ENCODE measurements around the gene PPFIA2. TPM values are rescaled to one million over a fixed set of nuclear protein-coding genes. Genes with fewer than 3 reads are reported as not detected.

The PPFIA2 gene
- total RNA-seq, 2 experiments from 2014 or later = not detected

DNA sequence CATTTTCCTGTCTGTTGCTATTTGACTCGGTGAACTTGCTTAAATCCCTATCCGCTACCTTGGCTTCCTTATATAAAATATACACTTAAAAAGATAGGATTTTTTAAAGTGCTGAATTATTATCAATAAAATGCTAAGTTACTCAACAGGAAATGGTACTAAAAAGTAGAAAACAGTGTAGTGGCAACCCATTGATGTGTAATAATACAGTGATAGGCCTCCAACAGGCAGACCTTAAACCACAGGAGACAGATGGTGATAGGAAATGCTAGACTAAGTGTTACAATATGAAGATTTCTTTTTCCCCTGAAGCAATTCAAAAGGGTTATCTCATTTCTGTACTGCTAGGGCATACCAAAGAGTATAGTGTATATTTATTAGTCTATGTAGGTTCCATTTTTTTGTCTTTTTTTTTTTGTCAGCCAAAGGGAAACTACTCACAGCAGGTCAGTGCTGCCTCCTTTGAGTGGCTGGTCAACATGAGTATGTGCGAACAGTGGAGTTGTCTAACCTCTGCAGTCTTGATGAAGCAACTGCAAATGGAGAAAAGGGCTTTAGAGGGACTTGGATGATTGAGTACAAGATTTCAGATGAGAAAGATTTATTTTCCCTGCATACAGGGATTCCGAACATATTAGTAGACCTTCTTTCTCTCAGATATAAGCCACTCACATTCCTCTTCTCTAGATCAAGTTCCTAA is 497.5 kb downstream of the PPFIA2 start:
- Mint-ChIP-seq H3K27ac (no peak overlapping the region), H3K27me3 (ENCODE audit: low read depth) (no peaks in the 10 kb centered on the region), H3K4me3 (no peak overlapping the region), H3K9me3 (ENCODE audit: insufficient read depth) (peaks cover 2% of the 10 kb centered on the region), H3K36me3 (ENCODE audit: low read depth) (no peaks in the 10 kb centered on the region), H3K4me1 (ENCODE audit: low read depth) (no peaks in the 10 kb centered on the region)
- POLR2A ChIA-PET = no interaction called here
- ATAC-seq = no peak
- CTCF ChIA-PET = no interaction called here
- no peak for DNase-seq

DNA sequence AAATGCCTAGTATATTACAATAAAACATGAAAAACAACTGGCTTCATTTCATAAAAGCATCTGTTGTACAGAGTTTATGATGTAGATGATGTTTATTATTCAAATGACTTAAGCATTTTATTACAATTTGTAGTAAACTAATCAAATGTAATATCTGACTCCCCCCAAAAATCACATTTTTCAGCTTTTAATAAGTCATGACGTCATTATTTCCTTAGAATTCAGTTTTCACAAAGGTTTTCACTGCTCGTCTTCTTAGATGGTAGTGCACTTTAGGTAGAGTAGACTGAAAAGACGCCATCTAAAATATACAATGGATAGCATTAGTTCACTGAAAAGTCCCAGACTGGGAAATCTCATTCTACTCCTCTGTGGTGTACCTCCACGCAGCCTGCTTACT is 499.8 kb downstream of the PPFIA2 start:
- ChIA-PET POLR2A (no interaction called here), CTCF (no interaction called here)
- Mint-ChIP-seq H3K4me3 (no peak overlapping the region), H3K27ac (no peak overlapping the region), H3K36me3 (ENCODE audit: low read depth) (no peaks in the 10 kb centered on the region), H3K27me3 (ENCODE audit: low read depth) (no peaks in the 10 kb centered on the region), H3K9me3 (ENCODE audit: insufficient read depth) (no peaks in the 10 kb centered on the region), H3K4me1 (ENCODE audit: low read depth) (no peaks in the 10 kb centered on the region)
- ATAC-seq (no peak), DNase-seq (no peak)

DNA sequence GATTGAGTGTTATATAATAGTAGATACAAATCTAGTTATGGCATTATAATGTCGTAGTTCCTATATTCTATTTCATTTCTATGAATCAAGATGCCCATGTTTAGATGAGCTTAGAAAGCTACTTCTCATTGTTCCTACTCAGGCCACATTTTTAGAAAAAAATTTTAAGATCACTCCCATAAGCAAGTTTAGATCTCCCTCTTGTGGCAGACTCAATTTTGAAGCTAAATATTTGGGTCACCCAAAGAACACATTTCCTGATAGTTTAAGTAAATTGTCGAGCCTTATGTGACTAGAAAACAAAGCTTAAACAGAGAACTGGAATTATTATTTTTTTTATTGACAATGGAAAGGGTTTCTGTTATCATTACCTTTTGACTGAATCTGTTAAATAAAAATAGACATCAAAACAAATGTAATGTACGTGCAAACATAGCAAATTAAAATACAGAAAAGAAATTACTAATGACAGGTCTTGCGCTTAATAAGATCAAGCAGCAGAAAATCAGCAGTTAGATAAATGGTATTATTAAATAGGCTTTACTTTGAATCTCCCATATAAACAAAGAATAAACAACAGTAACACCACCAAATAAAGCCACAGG is 501.1 kb downstream of the PPFIA2 start:
- Mint-ChIP-seq H3K4me1 (ENCODE audit: low read depth) (no peaks in the 10 kb centered on the region), H3K4me3 (no peak overlapping the region)
- CTCF ChIA-PET = no interaction called here

DNA sequence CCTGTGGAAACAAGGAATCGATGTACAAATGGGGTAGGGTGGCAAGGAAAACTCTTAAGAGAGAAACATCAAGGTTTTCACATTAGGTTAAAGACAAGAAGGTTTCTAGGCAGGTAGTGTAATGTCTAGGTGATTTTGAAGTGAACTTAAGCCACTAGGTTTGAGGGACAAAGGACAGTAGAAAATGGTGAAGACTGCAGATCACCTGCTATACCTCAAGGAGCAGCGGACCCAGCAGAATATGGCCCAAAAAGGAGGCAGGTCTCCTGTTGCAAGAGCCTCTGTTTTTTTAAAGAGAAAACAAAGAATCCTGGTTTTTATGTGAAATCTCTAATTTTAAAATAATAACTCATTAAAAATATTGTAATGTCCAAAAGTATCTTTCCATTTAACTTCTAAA is 503.2 kb downstream of the PPFIA2 start:
- ChIA-PET POLR2A (no interaction called here), CTCF (no interaction called here)
- H3K27ac Mint-ChIP-seq = no peak overlapping the region
- no peak for DNase-seq
- no peak overlapping the region for H3K4me3 Mint-ChIP-seq
- H3K4me1 Mint-ChIP-seq (ENCODE audit: low read depth) = no peaks in the 10 kb centered on the region
- peaks cover 4% of the 10 kb centered on the region for H3K9me3 Mint-ChIP-seq (ENCODE audit: insufficient read depth)
- no peaks in the 10 kb centered on the region for H3K27me3 Mint-ChIP-seq (ENCODE audit: low read depth)
- no peak for ATAC-seq
- no peaks in the 10 kb centered on the region for H3K36me3 Mint-ChIP-seq (ENCODE audit: low read depth)

More for the DNA sequence above, 501.1 kb downstream of the PPFIA2 start:
- Mint-ChIP-seq H3K27ac (no peak overlapping the region), H3K27me3 (ENCODE audit: low read depth) (no peaks in the 10 kb centered on the region), H3K36me3 (ENCODE audit: low read depth) (no peaks in the 10 kb centered on the region), H3K9me3 (ENCODE audit: insufficient read depth) (peaks cover 4% of the 10 kb centered on the region)
- no peak for ATAC-seq
- DNase-seq = no peak
- POLR2A ChIA-PET = no interaction called here

DNA sequence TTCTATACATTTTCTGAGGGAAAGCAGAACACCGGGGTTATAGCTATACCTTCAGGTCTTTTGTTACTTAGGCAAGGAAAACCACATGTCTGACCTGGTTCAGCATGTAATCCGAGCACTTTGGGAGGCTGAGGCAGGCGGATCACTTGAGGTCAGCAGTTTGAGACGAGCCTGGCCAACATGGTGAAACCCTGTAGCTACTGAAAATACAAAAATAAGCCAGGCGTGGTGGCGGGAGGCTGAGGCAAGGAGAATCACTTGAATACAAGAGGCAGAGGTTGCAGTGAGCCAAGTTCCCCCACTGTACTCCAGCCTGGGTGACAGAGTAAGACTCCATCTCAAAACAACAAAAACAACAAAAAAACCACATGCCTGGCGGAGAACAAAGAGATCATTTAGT is 503.7 kb downstream of the PPFIA2 start:
- ATAC-seq = no peak
- POLR2A ChIA-PET = no interaction called here
- CTCF ChIA-PET = no interaction called here
- Mint-ChIP-seq H3K36me3 (ENCODE audit: low read depth) (no peaks in the 10 kb centered on the region), H3K27ac (no peak overlapping the region), H3K4me3 (no peak overlapping the region), H3K4me1 (ENCODE audit: low read depth) (no peaks in the 10 kb centered on the region), H3K27me3 (ENCODE audit: low read depth) (no peaks in the 10 kb centered on the region), H3K9me3 (ENCODE audit: insufficient read depth) (peaks cover 4% of the 10 kb centered on the region)
- DNase-seq = no peak

DNA sequence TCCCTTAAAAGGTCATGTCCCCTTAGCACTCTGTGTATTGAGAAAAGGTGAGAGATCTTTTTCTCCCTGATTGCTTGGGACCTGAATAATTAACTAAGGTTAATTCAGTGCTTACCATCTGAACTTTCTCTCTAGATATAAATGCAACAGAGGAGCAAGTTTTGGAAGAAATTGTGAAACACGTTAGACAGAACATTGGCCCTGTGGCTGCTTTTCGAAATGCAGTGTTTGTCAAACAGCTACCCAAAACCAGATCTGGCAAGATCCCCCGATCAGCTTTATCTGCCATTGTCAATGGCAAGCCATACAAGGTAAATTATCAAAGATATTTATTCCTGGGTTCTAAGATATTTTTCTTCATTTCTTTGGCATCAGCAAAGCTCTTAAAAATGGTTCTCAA is 505.8 kb downstream of the PPFIA2 start:
- no peak for ATAC-seq
- H3K9me3 Mint-ChIP-seq (ENCODE audit: insufficient read depth) = peaks cover 4% of the 10 kb centered on the region
- ChIA-PET CTCF (no interaction called here), POLR2A (no interaction called here)
- no peaks in the 10 kb centered on the region for H3K36me3 Mint-ChIP-seq (ENCODE audit: low read depth)
- no peaks in the 10 kb centered on the region for H3K27me3 Mint-ChIP-seq (ENCODE audit: low read depth)
- H3K4me1 Mint-ChIP-seq (ENCODE audit: low read depth) = no peaks in the 10 kb centered on the region
- H3K27ac Mint-ChIP-seq = no peak overlapping the region
- DNase-seq = no peak
- H3K4me3 Mint-ChIP-seq = no peak overlapping the region

DNA sequence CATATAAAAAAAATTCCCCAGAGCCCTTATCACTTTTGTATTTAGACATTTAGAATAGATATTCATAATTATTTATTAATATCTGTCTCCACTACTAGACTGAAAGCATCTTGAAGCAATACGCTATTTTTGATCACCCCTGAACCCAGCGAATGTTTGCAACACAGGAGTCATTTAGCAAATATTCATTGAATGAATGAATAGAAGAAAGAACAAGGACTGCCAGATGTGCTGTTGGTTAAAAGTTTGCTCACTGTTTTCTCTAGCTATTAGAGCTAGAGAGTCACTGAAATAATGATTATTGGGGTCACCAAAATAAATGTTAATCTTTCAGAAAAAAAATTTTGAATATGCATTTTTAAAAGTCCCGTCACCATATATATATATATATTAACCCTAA is 506.9 kb downstream of the PPFIA2 start:
- no peaks in the 10 kb centered on the region for H3K36me3 Mint-ChIP-seq (ENCODE audit: low read depth)
- H3K9me3 Mint-ChIP-seq (ENCODE audit: insufficient read depth) = peaks cover 4% of the 10 kb centered on the region
- H3K27ac Mint-ChIP-seq = no peak overlapping the region
- CTCF ChIA-PET = no interaction called here
- DNase-seq (no peak), ATAC-seq (no peak)
- no peaks in the 10 kb centered on the region for H3K27me3 Mint-ChIP-seq (ENCODE audit: low read depth)
- no peak overlapping the region for H3K4me3 Mint-ChIP-seq
- POLR2A ChIA-PET = no interaction called here
- no peaks in the 10 kb centered on the region for H3K4me1 Mint-ChIP-seq (ENCODE audit: low read depth)

DNA sequence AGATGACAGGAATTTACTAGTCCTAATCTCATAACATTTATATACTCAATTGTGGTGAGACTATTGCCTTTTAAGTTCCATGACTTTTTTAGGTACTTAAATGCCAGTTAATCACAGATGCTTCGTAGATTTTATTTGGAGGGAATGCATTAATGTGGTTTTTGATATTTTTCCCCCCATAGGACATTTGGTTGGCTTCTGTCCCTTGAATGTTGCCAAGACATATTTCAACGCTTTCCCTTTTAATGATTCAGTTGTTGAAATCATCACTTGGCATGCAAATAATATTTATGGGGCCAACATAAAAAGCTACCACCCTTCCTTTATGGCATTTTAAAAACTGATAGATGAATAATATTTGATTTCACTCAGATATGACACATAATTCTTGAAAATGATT is 509.2 kb downstream of the PPFIA2 start:
- CTCF ChIA-PET = no interaction called here
- Mint-ChIP-seq H3K9me3 (ENCODE audit: insufficient read depth) (peaks cover 4% of the 10 kb centered on the region), H3K27ac (no peak overlapping the region), H3K27me3 (ENCODE audit: low read depth) (no peaks in the 10 kb centered on the region), H3K4me1 (ENCODE audit: low read depth) (no peaks in the 10 kb centered on the region), H3K36me3 (ENCODE audit: low read depth) (no peaks in the 10 kb centered on the region), H3K4me3 (no peak overlapping the region)
- DNase-seq (no peak), ATAC-seq (no peak)
- POLR2A ChIA-PET = no interaction called here

DNA sequence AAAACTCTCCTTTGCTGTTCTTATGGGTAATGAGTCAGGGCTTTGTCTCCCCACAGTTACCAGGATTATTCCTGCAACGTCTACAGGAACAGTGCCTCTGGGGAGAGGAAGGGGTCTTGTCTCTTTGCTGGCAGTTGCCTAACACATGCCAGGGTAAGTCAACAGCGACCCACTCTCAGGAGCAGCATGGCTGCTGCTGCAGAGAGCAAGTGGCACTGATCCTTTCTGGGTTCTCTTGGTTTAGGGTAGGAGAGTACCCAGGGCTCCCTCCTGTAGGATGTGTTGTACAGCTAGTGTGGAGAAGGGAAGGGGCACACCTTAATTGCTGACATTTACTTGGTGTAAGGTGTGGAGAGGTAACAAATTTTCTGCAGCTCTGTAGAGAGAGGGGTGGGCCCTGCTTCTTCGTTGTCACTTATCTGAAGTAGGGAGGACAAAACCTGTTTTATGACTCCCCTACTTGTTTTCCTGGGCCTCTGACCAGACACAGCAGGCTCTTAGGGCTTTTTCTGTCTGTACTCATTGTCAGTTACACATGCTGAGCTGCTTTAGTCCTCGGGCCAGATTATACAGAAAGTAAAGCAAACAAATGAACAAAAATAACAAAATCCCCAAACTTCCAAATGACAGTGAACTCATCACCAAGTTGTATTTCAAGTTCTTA is 513.1 kb downstream of the PPFIA2 start:
- CTCF ChIA-PET = no interaction called here
- H3K27ac Mint-ChIP-seq = no peak overlapping the region
- ATAC-seq (no peak), DNase-seq (no peak)
- peaks cover 12% of the 10 kb centered on the region for H3K9me3 Mint-ChIP-seq (ENCODE audit: insufficient read depth)
- no peak overlapping the region for H3K4me3 Mint-ChIP-seq
- H3K4me1 Mint-ChIP-seq (ENCODE audit: low read depth) = no peaks in the 10 kb centered on the region
- POLR2A ChIA-PET = no interaction called here
- H3K27me3 Mint-ChIP-seq (ENCODE audit: low read depth) = no peaks in the 10 kb centered on the region
- H3K36me3 Mint-ChIP-seq (ENCODE audit: low read depth) = no peaks in the 10 kb centered on the region

DNA sequence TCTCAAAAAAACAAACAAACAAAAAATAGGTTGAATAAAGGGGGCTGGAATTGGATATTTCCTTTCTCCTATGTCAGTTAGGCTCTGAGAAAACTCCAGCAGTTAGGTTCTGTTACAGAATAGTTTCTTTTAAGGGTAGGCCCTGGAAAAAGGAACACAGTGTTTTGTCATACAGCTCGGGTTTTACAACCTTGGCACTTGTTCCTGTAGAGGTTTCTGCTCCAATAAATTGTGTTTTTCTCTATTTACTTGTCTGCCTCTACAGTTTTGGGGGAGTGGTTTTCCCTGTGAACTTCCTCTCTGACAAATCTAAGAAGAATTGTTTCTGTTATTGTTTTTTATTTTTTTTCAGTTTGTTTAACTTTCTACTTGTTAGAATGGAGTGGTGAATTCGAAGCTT is 513.7 kb downstream of the PPFIA2 start:
- no peaks in the 10 kb centered on the region for H3K27me3 Mint-ChIP-seq (ENCODE audit: low read depth)
- no peak overlapping the region for H3K4me3 Mint-ChIP-seq
- H3K27ac Mint-ChIP-seq = no peak overlapping the region
- ChIA-PET CTCF (no interaction called here), POLR2A (no interaction called here)
- DNase-seq = no peak
- no peak for ATAC-seq
- peaks cover 12% of the 10 kb centered on the region for H3K9me3 Mint-ChIP-seq (ENCODE audit: insufficient read depth)
- H3K36me3 Mint-ChIP-seq (ENCODE audit: low read depth) = no peaks in the 10 kb centered on the region
- no peaks in the 10 kb centered on the region for H3K4me1 Mint-ChIP-seq (ENCODE audit: low read depth)

DNA sequence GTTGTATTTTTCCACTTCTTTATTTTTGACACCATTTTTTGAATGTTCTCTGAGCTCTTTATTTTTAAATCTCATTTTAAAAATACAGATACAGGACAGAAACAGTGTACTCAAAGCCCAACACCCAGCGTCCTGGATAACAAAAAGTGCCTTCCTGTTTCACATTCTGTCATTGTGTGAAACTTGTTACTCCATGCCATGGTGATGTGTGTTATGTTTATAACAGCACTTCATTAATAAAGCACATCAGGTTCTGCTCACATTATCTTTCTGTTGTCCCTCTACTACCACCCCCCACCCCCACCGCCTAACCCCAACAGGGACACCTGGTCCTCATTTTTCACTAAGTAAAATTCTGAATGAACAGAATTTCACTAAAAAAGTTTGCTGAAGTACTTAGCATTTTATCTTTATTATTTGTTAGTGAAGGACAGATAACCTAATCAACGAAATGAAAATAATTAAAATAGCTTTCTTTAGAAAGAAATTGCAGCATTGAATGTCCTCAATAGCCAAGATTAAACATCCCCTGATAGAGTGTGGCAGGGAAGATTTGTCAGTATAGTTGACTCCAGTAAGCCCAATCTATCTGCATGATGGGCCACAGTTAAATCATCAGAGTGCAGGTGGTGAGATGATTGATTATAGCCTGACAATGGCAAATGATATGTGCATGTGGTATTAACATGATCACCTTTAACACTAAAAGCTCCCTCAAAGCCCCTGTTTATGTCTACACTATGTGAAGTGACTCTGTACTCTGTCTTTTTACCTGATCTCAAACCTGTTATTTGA is 527.4 kb downstream of the PPFIA2 start:
- H3K4me3 Mint-ChIP-seq = no peak overlapping the region
- H3K9me3 Mint-ChIP-seq (ENCODE audit: insufficient read depth) = peaks cover 3% of the 10 kb centered on the region
- no peaks in the 10 kb centered on the region for H3K27me3 Mint-ChIP-seq (ENCODE audit: low read depth)
- no peak for ATAC-seq
- no peak for DNase-seq
- ChIA-PET POLR2A (no interaction called here), CTCF (no interaction called here)
- H3K36me3 Mint-ChIP-seq (ENCODE audit: low read depth) = no peaks in the 10 kb centered on the region
- H3K4me1 Mint-ChIP-seq (ENCODE audit: low read depth) = no peaks in the 10 kb centered on the region
- H3K27ac Mint-ChIP-seq = no peak overlapping the region

DNA sequence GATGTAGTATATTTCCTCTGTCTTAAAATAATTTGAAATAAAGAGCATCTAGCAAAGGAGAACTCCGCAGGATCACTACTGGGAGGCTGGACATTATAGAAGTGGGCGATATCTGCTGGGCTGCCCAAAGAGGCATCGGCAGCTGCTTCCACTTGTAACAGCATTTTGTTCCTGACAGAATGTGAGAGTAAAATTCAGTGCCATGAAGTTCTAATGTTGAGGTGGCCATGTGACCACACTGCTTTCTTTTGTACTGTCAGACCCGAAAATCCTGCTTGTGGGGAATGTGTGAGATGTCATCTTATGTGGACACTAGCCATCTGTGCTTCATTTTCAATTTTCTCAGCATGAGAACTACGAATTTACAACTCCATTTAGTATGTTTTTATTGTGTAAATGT is 529.4 kb downstream of the PPFIA2 start:
- Mint-ChIP-seq H3K27ac (no peak overlapping the region), H3K4me3 (no peak overlapping the region), H3K9me3 (ENCODE audit: insufficient read depth) (peaks cover 3% of the 10 kb centered on the region), H3K27me3 (ENCODE audit: low read depth) (no peaks in the 10 kb centered on the region), H3K4me1 (ENCODE audit: low read depth) (no peaks in the 10 kb centered on the region), H3K36me3 (ENCODE audit: low read depth) (no peaks in the 10 kb centered on the region)
- no peak for DNase-seq
- ATAC-seq = no peak
- ChIA-PET CTCF (no interaction called here), POLR2A (no interaction called here)

All from activated CD8-positive, alpha-beta T cell treated with anti-CD3 and anti-CD28 coated beads, Interleukin-2, amount 10 ng/mL, durations not matched to agents 7 days and 5 days (primary cell).